Left colon (tissue), 2 donors: Measurements from ENCODE around the gene HTR5A. TPM values are rescaled to one million over a fixed set of nuclear protein-coding genes. Genes with fewer than 3 reads are reported as not detected.

ENCODE experiments used
- ATAC-seq: fragments of 200-7000 bp; cut with Tn5 transposase; one replicate; pipeline ENCODE4 v1.9.1; 2020; ENCODE audit warnings: mild to moderate bottlenecking, moderate library complexity
- DNase-seq, 2 donors: peaks; one replicate each; pipeline ENCODE4 v3.0.0-alpha.2; 2020
- intact Hi-C, 2 donors: fragments of 100-400 bp; cut with DNase I in 1 of 2; cut with micrococcal nuclease in 1 of 2; formaldehyde crosslinking; loops; one replicate each; pipeline versions ENCODE4 v1.11.2 to v1.14.0; 2022; cut with DNase I, micrococcal nuclease
- total RNA-seq, 2 donors: library from RNA; stranded (reverse); fragmentation: NEBNext Ultra II Directional; extraction: Animal tissue kit (Norgen Biotek cat#: 25700); gene quantifications; one replicate each; pipeline ENCODE4 v1.2.1, GENCODE V29; 2021
- donor health status: DM: no; HTN: no; CAD: no.
- donor health status: DM: yes; HTN: yes; CAD: no.

HTR5A gene
- total RNA-seq, 2 donors from 2014 or later = not detected

- intact Hi-C loops = no loop called here
- no peak for ATAC-seq
- no peak for DNase-seq
Measured at GRCh38 chr7:155130493-155130892, 60.4 kb downstream of the HTR5A start.

- DNase-seq (no peak), ATAC-seq (no peak)
- intact Hi-C loops = no loop called here
Measured at GRCh38 chr7:155131090-155131489, 61.0 kb downstream of the HTR5A start.

GRCh38 chr7:155132431-155132830, 62.3 kb downstream of the HTR5A start:
- DNase-seq (no peak), ATAC-seq (no peak)
- intact Hi-C loops = no loop called here

GRCh38 chr7:155136619-155137243, 66.6 kb downstream of the HTR5A start:
- ATAC-seq (no peak), DNase-seq (no peak)
- intact Hi-C loops = no loop called here

Other genes with a start within 250 kb of the HTR5A start
- gene PAXIP1, start 67.2 kb upstream of the HTR5A start, total RNA-seq = 10 to 100 TPM; 10.9 to 14.0 TPM
- 100 to 1,000 TPM in 1 of 2 donors, 10 to 100 TPM in 1; 73.3 to 148 TPM for gene INSIG1, start 227.6 kb downstream of the HTR5A start, total RNA-seq